Immature natural killer cell (primary cell): Measurements from ENCODE around the gene FMNL3. TPM values are rescaled to one million over a fixed set of nuclear protein-coding genes. Genes with fewer than 3 reads are reported as not detected.

Experiments
- DNase-seq, 3 donors: peaks; one replicate each; pipeline ENCODE4 v3.0.0; 2022; ENCODE audit warnings: mixed read lengths in 1 of 3
- H3K27ac Mint-ChIP-seq, 6 donors: one replicate each; pipeline ENCODE4 v1.8.0; 2020; ENCODE audit warnings: mixed read lengths in 6 of 6, mild to moderate bottlenecking in 5 of 6, inconsistent platforms in 4 of 6, moderate library complexity in 3 of 6
- H3K27me3 Mint-ChIP-seq, 3 donors: one replicate each; pipeline ENCODE4 v1.8.0; 2020 to 2021; ENCODE audit warnings: low read depth in 3 of 3, mild to moderate bottlenecking in 3 of 3, mixed read lengths in 3 of 3, moderate library complexity in 3 of 3, inconsistent platforms in 1 of 3
- H3K36me3 Mint-ChIP-seq, 3 donors: one replicate each; pipeline ENCODE4 v1.8.0; 2020; ENCODE audit warnings: mixed read lengths in 3 of 3, inconsistent platforms in 2 of 3, mild to moderate bottlenecking in 2 of 3
- H3K4me1 Mint-ChIP-seq, 2 donors: one replicate each; pipeline ENCODE4 v1.8.0; 2020; ENCODE audit warnings: inconsistent platforms in 2 of 2, mild to moderate bottlenecking in 2 of 2, mixed read lengths in 2 of 2, moderate library complexity in 1 of 2
- H3K4me3 Mint-ChIP-seq, 5 donors: one replicate each; pipeline ENCODE4 v1.8.0; 2020; ENCODE audit warnings: mild to moderate bottlenecking in 5 of 5, mixed read lengths in 5 of 5, inconsistent platforms in 3 of 5, moderate library complexity in 3 of 5
- H3K9me3 Mint-ChIP-seq, 6 donors: one replicate each; pipeline ENCODE4 v1.8.0; 2020; ENCODE audit warnings: mild to moderate bottlenecking in 6 of 6, mixed read lengths in 6 of 6, inconsistent platforms in 4 of 6, moderate library complexity in 3 of 6
- polyA plus RNA-seq, 3 donors: library from polyadenylated mRNA; unstranded; fragments of 300-500 nt; fragmentation: Illumina TruSeq; gene quantifications; one replicate each; pipeline ENCODE4 v1.2.3, GENCODE V29; 2021

The FMNL3 gene
- polyA plus RNA-seq, 3 donors from 2014 or later: 11.0 to 22.7 (median 12.6) TPM

GRCh38 chr12:49604856-49605255 is 102.3 kb downstream of the FMNL3 start:
- peaks cover 0 to 4% (median 2%) of the 10 kb centered on the region in 3 donors for H3K27me3 Mint-ChIP-seq
- DNase-seq: no peak
- no peak overlapping the region for H3K27ac Mint-ChIP-seq
- H3K36me3 Mint-ChIP-seq: no peaks in the 10 kb centered on the region
- H3K4me3 Mint-ChIP-seq: no peak overlapping the region
- no peaks in the 10 kb centered on the region for H3K4me1 Mint-ChIP-seq
- H3K9me3 Mint-ChIP-seq: peaks cover 0 to 2% (median under 1%) of the 10 kb centered on the region in 6 donors

- Mint-ChIP-seq H3K27ac (no peak overlapping the region), H3K9me3 (no peaks in the 10 kb centered on the region), H3K4me3 (no peak overlapping the region), H3K36me3 (no peaks in the 10 kb centered on the region), H3K27me3 (peaks cover 0 to 3% (median 2%) of the 10 kb centered on the region in 3 donors), H3K4me1 (no peaks in the 10 kb centered on the region)
- DNase-seq: no peak
Measured at GRCh38 chr12:49603721-49604120, 103.5 kb downstream of the FMNL3 start.

- no peak overlapping the region for H3K4me3 Mint-ChIP-seq
- H3K4me1 Mint-ChIP-seq: no peaks in the 10 kb centered on the region
- no peaks in the 10 kb centered on the region for H3K9me3 Mint-ChIP-seq
- no peak for DNase-seq
- H3K27me3 Mint-ChIP-seq: peaks cover 0 to 1% (median 0%) of the 10 kb centered on the region in 3 donors
- no peak overlapping the region for H3K27ac Mint-ChIP-seq
- H3K36me3 Mint-ChIP-seq: no peaks in the 10 kb centered on the region
Measured at GRCh38 chr12:49599961-49600360, 107.2 kb downstream of the FMNL3 start.

- Mint-ChIP-seq H3K4me1 (no peaks in the 10 kb centered on the region), H3K27ac (no peak overlapping the region), H3K4me3 (no peak overlapping the region), H3K9me3 (no peaks in the 10 kb centered on the region), H3K36me3 (no peaks in the 10 kb centered on the region), H3K27me3 (peaks cover 0 to 1% (median 0%) of the 10 kb centered on the region in 3 donors)
- DNase-seq: no peak
Measured at GRCh38 chr12:49598527-49598926, 108.7 kb downstream of the FMNL3 start.

- H3K27me3 Mint-ChIP-seq: no peaks in the 10 kb centered on the region
- H3K36me3 Mint-ChIP-seq: peaks cover 4 to 19% (median 16%) of the 10 kb centered on the region in 3 donors
Measured at GRCh38 chr12:49588721-49589516, 118.3 kb downstream of the FMNL3 start.

GRCh38 chr12:49588281-49588680 is 118.9 kb downstream of the FMNL3 start:
- H3K4me1 Mint-ChIP-seq: no peaks in the 10 kb centered on the region

More at GRCh38 chr12:49588721-49589516, 118.3 kb downstream of the FMNL3 start:
- H3K27ac Mint-ChIP-seq: peak overlapping the region in 1 of 6 donors; percentile 15
- peaks cover 0 to 2% (median 0%) of the 10 kb centered on the region in 6 donors for H3K9me3 Mint-ChIP-seq
- DNase-seq: no peak
- no peaks in the 10 kb centered on the region for H3K4me1 Mint-ChIP-seq
- no peak overlapping the region for H3K4me3 Mint-ChIP-seq

GRCh38 chr12:49587174-49587908 is 119.9 kb downstream of the FMNL3 start:
- H3K36me3 Mint-ChIP-seq: peaks cover 4 to 20% (median 16%) of the 10 kb centered on the region in 3 donors
- H3K4me1 Mint-ChIP-seq: no peaks in the 10 kb centered on the region
- H3K27ac Mint-ChIP-seq: no peak overlapping the region
- no peak overlapping the region for H3K4me3 Mint-ChIP-seq
- no peak for DNase-seq
- peaks cover 0 to 3% (median 0%) of the 10 kb centered on the region in 3 donors for H3K27me3 Mint-ChIP-seq
- peaks cover 0 to 2% (median 0%) of the 10 kb centered on the region in 6 donors for H3K9me3 Mint-ChIP-seq

More at GRCh38 chr12:49588281-49588680, 118.9 kb downstream of the FMNL3 start:
- Mint-ChIP-seq H3K9me3 (peaks cover 0 to 2% (median 0%) of the 10 kb centered on the region in 6 donors), H3K27ac (peak overlapping the region in 1 of 6 donors; percentile 45), H3K27me3 (no peaks in the 10 kb centered on the region), H3K36me3 (peaks cover 4 to 20% (median 16%) of the 10 kb centered on the region in 3 donors), H3K4me3 (no peak overlapping the region)
- DNase-seq: no peak

Other genes with a start within 250 kb of the FMNL3 start
- gene KCNH3, start 168.4 kb downstream of the FMNL3 start, polyA plus RNA-seq: 1 to 10 TPM in 1 of 3 donors, under 1 TPM in 1, not detected in 1; 0.96 to 1.1 TPM
- gene MCRS1, start 139.3 kb downstream of the FMNL3 start, polyA plus RNA-seq: 100 to 1,000 TPM in 1 of 3 donors, 10 to 100 TPM in 2; 76.3 to 101 (median 88.2) TPM
- gene FAM186B, start 101.8 kb downstream of the FMNL3 start, polyA plus RNA-seq: not detected
- 1 to 10 TPM; 2.4 to 3.2 (median 2.8) TPM for gene PRPF40B, start 83.8 kb downstream of the FMNL3 start, polyA plus RNA-seq
- 1,000 to 10,000 TPM in 2 of 3 donors, 100 to 1,000 TPM in 1; 982 to 1,961 (median 1,202) TPM for gene TMBIM6, start 34.2 kb upstream of the FMNL3 start, polyA plus RNA-seq
- gene NCKAP5L, start 121.0 kb upstream of the FMNL3 start, polyA plus RNA-seq: 1 to 10 TPM in 2 of 3 donors, not detected in 1; 1.0 to 5.6 TPM
- 1 to 10 TPM; 3.0 to 5.1 (median 4.5) TPM for gene BCDIN3D, start 135.7 kb upstream of the FMNL3 start, polyA plus RNA-seq
- 1 to 10 TPM in 1 of 3 donors, under 1 TPM in 1, not detected in 1; 0.77 to 1.8 TPM for gene FAIM2, start 196.5 kb upstream of the FMNL3 start, polyA plus RNA-seq
- not detected for gene AQP2, start 243.3 kb upstream of the FMNL3 start, polyA plus RNA-seq